Measurements from ENCODE around the gene PHF20.
A peak's percentile ranks its signal among the peaks of the same experiment; 100 is the strongest.
"Not testable (repeated sequence)": the region's sequence is repeated elsewhere in the genome, so short reads cannot be mapped to it uniquely, and the experiment has no call there.

The PHF20 gene

GRCh38 chr20:35842361-35842760 lies 70.5 kb downstream of the PHF20 start:
- no peak for DNase-seq

DNA sequence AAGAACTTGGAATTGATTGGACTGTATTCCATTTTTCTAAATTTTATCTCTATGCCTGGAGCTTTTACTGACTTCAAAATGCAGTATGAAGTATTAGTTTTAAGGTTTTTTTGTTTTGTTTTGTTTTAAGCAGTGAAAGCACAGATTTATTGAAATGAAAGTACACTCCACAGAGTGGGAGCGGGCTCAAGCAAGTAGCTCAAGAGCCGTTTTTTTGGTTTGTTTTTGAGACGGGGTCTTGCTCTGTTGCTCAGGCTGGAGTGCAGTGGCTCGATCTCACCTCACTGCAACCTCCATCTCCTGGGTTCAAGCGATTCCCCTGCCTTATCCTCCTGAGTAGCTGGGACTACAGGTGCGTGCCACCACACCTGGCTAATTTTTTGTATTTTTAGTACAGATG lies 72.1 kb downstream of the PHF20 start:
- not testable (repeated sequence) for DNase-seq

- no peak for DNase-seq
Measured at GRCh38 chr20:35845561-35845960, 73.7 kb downstream of the PHF20 start.

- DNase-seq: no peak
Measured at GRCh38 chr20:35849706-35850105, 77.9 kb downstream of the PHF20 start.

GRCh38 chr20:35851659-35852058 lies 79.8 kb downstream of the PHF20 start:
- not testable (repeated sequence) for DNase-seq

GRCh38 chr20:35854713-35855348 lies 83.0 kb downstream of the PHF20 start:
- DNase-seq: no peak

DNA sequence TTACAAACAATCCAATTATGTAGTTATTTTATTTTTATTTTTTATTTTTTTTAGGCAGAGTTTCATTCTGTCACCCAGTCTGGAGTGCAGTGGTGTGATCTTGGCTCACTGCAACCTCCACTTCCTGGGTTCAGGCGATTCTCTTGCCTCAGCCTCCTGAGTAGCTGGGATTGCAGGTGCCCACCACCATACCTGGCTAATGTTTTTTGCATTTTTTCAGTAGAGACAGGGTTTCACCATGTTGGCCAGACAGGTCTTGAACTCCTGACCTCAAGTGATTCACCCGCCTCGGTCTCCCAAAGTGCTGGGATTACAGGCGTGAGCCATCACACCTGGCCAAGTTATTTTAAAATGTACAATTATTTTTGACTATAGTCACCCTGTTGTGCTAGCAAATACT lies 83.8 kb downstream of the PHF20 start:
- not testable (repeated sequence) for DNase-seq

DNA sequence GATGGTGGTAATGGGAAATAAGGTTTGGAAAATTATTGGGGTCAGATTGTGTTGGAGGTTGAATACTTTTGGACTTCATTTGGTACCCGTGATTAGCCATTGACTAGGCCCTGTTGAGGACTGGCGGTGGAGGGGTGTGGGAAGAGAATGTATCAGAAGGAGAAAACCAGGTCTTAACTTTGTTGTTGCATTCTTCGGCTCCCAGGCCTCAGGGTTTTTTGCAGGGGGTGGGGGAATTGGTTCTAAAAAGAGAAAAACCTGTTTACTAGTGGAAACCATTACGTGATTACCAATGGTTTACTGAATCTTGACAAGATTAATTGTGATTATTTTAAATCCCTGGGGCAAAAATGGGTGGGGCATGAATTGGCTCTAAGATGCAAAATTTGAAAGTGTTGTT lies 85.1 kb downstream of the PHF20 start:
- DNase-seq: no peak

DNA sequence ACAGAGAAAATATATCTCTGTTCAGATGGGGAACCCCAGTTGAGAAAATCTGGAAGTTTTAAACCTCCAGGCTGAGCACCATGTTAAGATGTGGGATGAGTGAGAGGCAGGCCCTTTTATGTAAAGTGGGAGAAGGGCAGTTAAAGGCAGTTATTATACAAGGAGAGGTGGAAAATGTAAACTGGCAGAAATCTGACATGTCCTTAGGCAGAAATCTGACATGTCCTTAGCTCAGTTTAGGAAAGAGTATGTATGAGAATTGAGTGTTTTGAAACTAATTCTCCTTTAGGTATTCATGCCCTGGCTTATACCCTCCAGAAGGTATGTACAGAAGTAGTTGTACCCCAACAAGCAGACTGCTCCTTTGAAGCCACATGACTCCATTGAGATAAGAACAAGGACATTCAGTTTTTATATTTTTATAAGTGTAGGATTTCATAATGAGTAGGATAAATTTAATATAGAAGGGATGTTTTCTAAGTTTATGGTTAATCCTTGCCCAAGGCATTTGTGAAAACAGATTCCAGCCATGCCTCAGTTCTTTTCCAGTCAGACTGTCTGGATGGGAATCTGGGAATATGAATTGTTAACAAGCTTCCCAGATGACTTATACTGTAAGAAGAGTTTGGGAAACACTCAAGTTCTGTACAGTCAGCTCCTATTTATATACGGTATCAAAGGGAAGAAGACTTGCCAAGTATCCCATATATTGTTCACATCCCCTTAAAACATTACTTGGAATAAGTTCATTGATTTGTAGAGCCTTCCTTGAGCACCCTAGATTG lies 94.8 kb downstream of the PHF20 start:
- no peak for DNase-seq

- no peak for DNase-seq
Measured at GRCh38 chr20:35870541-35871258, 98.9 kb downstream of the PHF20 start.

DNA sequence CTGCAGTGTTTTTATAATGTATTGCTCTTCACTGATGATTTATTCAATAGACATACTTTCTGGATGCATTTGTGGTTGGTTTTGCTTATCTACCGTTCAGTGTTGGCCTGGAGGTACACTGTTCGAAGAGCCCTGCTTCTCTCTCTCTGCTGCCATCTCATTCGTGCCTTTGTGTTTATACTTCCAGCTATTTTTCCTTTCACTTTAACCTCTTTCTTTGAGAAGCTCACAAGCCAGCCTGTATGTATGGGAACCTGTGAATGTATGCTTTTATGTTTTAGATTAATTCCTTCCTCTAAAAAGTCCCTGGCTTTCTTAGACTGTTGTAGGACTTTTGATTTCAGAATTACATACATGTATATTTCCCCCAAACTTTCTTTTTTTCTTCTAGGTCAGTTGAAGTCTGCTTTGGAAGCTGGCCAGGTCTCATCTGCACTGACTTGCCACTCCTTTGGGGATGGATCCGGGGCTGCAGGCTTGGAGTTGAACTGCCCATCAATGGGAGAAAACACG lies 99.5 kb downstream of the PHF20 start:
- DNase-seq: no peak

- no peak for DNase-seq
Measured at GRCh38 chr20:35876033-35876320, 104.2 kb downstream of the PHF20 start.

DNA sequence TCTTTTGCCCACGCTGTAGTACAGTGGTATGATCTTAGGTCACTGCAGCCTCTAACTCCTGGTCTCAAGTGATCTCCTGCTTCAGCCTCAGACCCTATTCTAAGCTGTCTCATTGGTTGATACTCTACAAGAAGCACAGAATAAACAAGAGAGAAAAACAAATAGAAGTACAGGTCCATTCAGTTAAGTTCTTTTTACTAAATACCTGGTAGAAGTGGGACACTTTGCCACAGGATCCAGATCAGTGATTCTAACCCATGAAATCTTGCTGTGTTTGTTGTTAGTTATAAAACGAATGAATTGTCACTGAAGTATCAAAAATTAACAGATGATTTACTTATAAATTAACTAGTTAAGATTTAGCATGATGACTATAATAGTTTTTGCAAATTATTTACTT lies 105.8 kb downstream of the PHF20 start:
- no peak for DNase-seq

DNA sequence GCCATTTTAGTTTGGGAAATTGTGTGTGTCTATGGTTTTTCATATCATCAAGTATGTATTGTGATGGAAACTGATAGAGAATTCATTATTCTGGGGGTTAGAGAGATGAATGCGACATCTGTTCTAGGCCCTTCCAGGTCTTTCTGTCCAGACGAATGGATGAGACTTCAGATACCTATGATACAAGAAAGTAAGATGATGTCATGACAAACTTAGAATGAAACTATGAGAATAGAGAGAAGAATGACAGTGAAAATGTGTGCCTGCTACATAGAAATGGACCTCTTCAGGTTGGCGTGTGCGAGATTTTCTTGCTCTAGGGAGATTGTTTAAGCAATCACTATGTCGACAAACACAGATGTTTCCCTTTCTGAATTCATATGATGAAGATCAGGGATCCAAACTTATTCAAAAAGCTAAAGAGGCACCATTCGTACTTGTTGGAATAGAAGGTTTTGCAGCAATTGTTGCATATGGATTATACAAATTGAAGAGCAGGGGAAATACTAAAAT lies 106.4 kb downstream of the PHF20 start:
- no peak for DNase-seq

DNA sequence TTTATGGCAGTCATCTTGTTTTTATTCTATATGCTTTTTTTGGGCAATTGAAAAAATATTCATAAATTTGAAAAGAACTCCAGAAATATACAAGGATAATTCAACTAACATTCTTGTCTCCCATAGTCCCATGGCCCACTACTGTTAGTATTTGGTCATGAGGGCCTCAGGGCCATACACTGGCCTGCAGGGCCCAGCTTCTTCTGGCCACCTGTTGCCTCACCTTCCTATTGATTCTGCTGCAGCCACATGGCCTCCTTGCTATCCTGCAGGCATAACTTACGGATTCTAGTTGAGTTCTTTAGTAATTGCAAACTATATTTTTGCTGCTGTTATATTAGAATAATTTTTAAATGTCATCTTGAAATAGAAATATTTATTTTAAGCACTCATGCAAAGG lies 109.9 kb downstream of the PHF20 start:
- DNase-seq: no peak

- not testable (repeated sequence) for DNase-seq
Measured at GRCh38 chr20:35882427-35883161, 110.8 kb downstream of the PHF20 start.

- DNase-seq: no peak
Measured at GRCh38 chr20:35883336-35883777, 111.5 kb downstream of the PHF20 start.

DNA sequence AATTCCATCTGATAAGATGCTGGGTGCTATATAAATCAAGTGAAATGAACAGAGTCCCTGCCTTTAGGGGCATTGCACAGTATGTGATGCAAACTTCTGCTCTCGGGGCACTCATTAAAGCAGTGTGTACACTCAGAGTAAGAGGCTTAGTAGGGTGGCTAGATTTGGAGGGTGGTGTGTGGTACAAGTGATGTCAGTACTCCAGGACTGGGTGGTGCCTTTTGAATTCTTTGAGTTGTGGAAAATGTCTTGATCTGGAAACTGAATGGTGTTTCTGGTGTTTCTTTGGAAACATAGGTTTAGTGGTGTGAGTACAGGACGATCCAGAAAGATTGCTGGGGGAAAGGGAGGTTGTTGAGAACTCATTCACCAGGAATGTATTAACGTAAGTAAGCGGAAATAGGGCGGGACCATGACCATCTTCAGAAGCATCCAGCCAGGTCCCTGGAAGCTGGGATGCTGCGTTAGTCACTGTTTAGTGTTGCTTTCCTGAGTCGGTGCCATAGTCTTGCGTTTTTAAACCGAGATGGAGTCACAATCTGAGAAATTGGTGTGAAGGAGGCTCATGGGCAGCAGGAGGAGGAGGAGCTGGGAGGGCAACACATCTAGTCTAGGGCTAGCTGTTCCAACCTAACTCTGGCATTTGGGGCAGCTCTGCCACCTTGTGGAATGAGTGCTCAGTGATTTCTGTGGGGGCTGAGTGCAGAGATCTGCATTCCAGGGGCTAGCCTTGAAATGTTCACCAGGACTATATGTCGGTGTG lies 112.1 kb downstream of the PHF20 start:
- DNase-seq: peak; percentile 18

- DNase-seq: no peak
Measured at GRCh38 chr20:35884541-35884865, 112.7 kb downstream of the PHF20 start.

- DNase-seq: no peak
Measured at GRCh38 chr20:35885212-35885611, 113.4 kb downstream of the PHF20 start.

- DNase-seq: no peak
Measured at GRCh38 chr20:35886537-35886936, 114.7 kb downstream of the PHF20 start.

DNA sequence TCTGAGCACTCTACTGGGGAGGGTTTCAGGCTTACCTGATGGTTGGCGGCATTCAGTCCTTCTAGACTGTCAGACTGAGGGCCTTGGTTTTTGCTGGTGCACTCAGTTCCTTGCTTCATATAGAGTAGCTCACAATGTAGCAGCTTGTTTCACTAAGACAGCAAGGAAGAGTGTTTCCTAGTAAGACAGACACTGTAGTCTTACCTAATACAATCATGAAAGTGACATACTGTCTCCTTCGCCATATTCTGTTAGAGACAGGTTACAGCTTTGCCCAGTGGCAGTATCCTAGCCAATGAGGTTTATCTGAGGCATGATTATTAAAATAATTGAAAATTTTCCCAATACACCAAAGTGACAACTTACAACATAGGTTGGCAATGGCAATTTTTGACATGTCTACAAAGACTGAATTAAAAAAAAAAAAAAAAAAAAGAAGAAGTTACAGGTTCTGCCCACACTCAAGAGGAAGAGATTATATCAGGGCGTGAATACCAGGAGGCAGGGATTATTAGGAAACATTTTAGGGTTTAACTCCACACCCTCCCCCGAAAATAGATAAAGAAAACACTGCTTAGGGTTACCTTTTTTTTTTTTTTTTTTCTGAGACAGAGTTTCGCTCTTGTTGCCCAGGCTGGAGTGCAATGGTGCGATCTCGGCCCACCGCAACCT lies 115.7 kb downstream of the PHF20 start:
- no peak for DNase-seq

All from NK-92 treated with Interleukin-12 subunit alpha and Interleukin-12 subunit beta, amount 100 ng/mL, for 24 hours (cell line).